Lung (tissue), 12 donors: Measurements from ENCODE around the gene CENPM. TPM values are rescaled to one million over a fixed set of nuclear protein-coding genes. Genes with fewer than 3 reads are reported as not detected.

Source experiments
- ATAC-seq: fragments of 200-7000 bp; cut with Tn5 transposase; one replicate; pipeline ENCODE4 v1.9.1; 2020; ENCODE audit warnings: moderate number of reproducible peaks; ENCODE audit not compliant: insufficient read depth, low FRiP score
- DNase-seq, 3 donors: peaks; one replicate each; pipeline ENCODE4 v3.0.0-alpha.2; 2013 to 2017
- H3K27ac ChIP-seq, 2 donors: one replicate each; pipeline ENCODE4 v1.5.1; 2013; ENCODE audit warnings: mild to moderate bottlenecking in 2 of 2, moderate library complexity in 2 of 2, control low read depth in 1 of 2, inconsistent platforms in 1 of 2, low read depth in 1 of 2, low read length in 1 of 2
- H3K27me3 ChIP-seq, 3 donors: one replicate each; pipeline ENCODE4 v1.5.1; 2013; ENCODE audit warnings: low read length in 2 of 3; ENCODE audit not compliant: control insufficient read depth in 3 of 3, insufficient read depth in 3 of 3
- H3K36me3 ChIP-seq, 4 donors: one replicate each; pipeline ENCODE4 v1.5.1; 2013; ENCODE audit warnings: low read length in 4 of 4, mild to moderate bottlenecking in 1 of 4, moderate library complexity in 1 of 4; ENCODE audit not compliant: control insufficient read depth in 4 of 4, insufficient read depth in 4 of 4
- H3K4me1 ChIP-seq, 5 donors: one replicate each; pipeline ENCODE4 v1.5.1; 2013; ENCODE audit warnings: low read length in 5 of 5, mild to moderate bottlenecking in 2 of 5, moderate library complexity in 1 of 5; ENCODE audit not compliant: control insufficient read depth in 5 of 5, insufficient read depth in 5 of 5
- H3K4me3 ChIP-seq: one replicate; pipeline ENCODE4 v1.5.1; 2013; ENCODE audit warnings: mild to moderate bottlenecking, control low read depth, moderate library complexity
- H3K9ac ChIP-seq, 2 donors: one replicate each; pipeline ENCODE4 v1.5.1; 2013; ENCODE audit warnings: low read length in 2 of 2, control low read depth in 1 of 2; ENCODE audit not compliant: insufficient read depth in 1 of 2
- H3K9me3 ChIP-seq, 4 donors: one replicate each; pipeline ENCODE4 v1.5.1; 2013; ENCODE audit warnings: low read length in 3 of 4, mild to moderate bottlenecking in 1 of 4, moderate library complexity in 1 of 4; ENCODE audit not compliant: control insufficient read depth in 4 of 4, insufficient read depth in 3 of 4
- CTCF ChIP-seq: IDR thresholded peaks from 2 replicates; pipeline ENCODE4 v1.5.1; 2012; ENCODE audit warnings: mild to moderate bottlenecking; ENCODE audit errors: control extremely low read depth, extremely low read depth
- WGBS, 2 donors: extraction: QIAGEN DNeasy Blood & Tissue Kit; methylation state at CpG; one replicate each; pipeline ENCODE4 v1.1.7; 2013; 5-methylcytosine and 5-hydroxymethylcytosine counted together
- polyA plus RNA-seq, 2 donors: library from polyadenylated mRNA; stranded (reverse); fragments of 200-250 nt; gene quantifications; one replicate each; pipeline ENCODE4 v1.2.1, GENCODE V29; 2013
- total RNA-seq, 2 donors: library from RNA; depleted of rRNA in 1 of 2; stranded (reverse); fragments of >200 nt in 1 of 2; gene quantifications; one replicate each; pipeline ENCODE4 v1.2.1, GENCODE V29; 2014 to 2021
- donor health status: control.
- donor health status: control.
- donor health status: Bipolar disorder and iron deficiency.
- donor health status: healthy.
- donor health status: DM: yes; HTN: yes; CAD: no.

Gene CENPM
- total and polyA plus RNA-seq, 4 donors, result 9.9 to 20.5 (median 14.5) TPM

GRCh38 chr22:41922940-41923594, 23.9 kb downstream of the CENPM start:
- Histone ChIP-seq H3K36me3 (no peaks in the 10 kb centered on the region), H3K27ac (no peak overlapping the region), H3K4me3 (no peak overlapping the region), H3K4me1 (peaks cover 0 to 12% (median 3%) of the 10 kb centered on the region in 5 donors), H3K9me3 (no peaks in the 10 kb centered on the region), H3K27me3 (peaks cover 5 to 30% (median 30%) of the 10 kb centered on the region in 3 donors), H3K9ac (no peak overlapping the region)
- no peak for ATAC-seq
- 92% methylated on average over 4 of the region's 4 CpGs for WGBS, 2 donors
- no peak for TF ChIP-seq CTCF
- no peak for DNase-seq

- WGBS, 2 donors, result 81 to 90% methylated on average over 5 of the region's 5 CpGs
- no peaks in the 10 kb centered on the region for H3K9me3 ChIP-seq
- no peaks in the 10 kb centered on the region for H3K36me3 ChIP-seq
- no peak overlapping the region for H3K27ac ChIP-seq
- H3K4me1 ChIP-seq, result peaks cover 0 to 16% (median 7%) of the 10 kb centered on the region in 5 donors
- DNase-seq (no peak), ATAC-seq (no peak)
- H3K4me3 ChIP-seq, result no peak overlapping the region
- peaks cover 5 to 36% (median 32%) of the 10 kb centered on the region in 3 donors for H3K27me3 ChIP-seq
- TF ChIP-seq CTCF, result no peak
- no peak overlapping the region for H3K9ac ChIP-seq
These were observed 24.6 kb downstream of the CENPM start for GRCh38 chr22:41922328-41922727.

- no peak for TF ChIP-seq CTCF
- Histone ChIP-seq H3K27me3 (peaks cover 2 to 47% (median 41%) of the 10 kb centered on the region in 3 donors), H3K36me3 (no peaks in the 10 kb centered on the region), H3K9ac (no peak overlapping the region), H3K9me3 (no peaks in the 10 kb centered on the region), H3K4me3 (no peak overlapping the region), H3K4me1 (peaks cover 0 to 16% (median 7%) of the 10 kb centered on the region in 5 donors), H3K27ac (no peak overlapping the region)
- no peak for DNase-seq
- no peak for ATAC-seq
- 43 to 51% methylated on average over 20 to 21 of the region's 21 CpGs for WGBS, 2 donors
These were observed 26.5 kb downstream of the CENPM start for GRCh38 chr22:41920271-41920976.
